GM23338 (cell line): ENCODE measurements around the gene LYSMD3. TPM values are rescaled to one million over a fixed set of nuclear protein-coding genes. Genes with fewer than 3 reads are reported as not detected.

Experiments
- ATAC-seq: fragments of 200-7000 bp; cut with Tn5 transposase; 3 replicates; pipeline ENCODE4 v1.9.1; 2020
- DNase-seq: peaks from one replicate; pipeline ENCODE4 v3.0.0-alpha.2; 2015; ENCODE audit warnings: low spot score
- H2AFZ ChIP-seq: fragments of 200-600 bp; sonication (generic); 2 replicates; pipeline ENCODE4 v1.8.0; 2016; ENCODE audit warnings: antibody characterized with exemption, mild to moderate bottlenecking, moderate library complexity
- H3F3A ChIP-seq: fragments of 200-600 bp; sonication (generic); replicated peaks from 2 replicates; pipeline ENCODE4 v1.8.0; 2017; ENCODE audit warnings: antibody characterized with exemption, mixed run types, low read depth
- H3K27ac ChIP-seq: fragments of 200-600 bp; sonication (generic); 2 replicates; pipeline ENCODE4 v1.6.1; 2016; ENCODE audit warnings: low read depth
- H3K27me3 ChIP-seq: fragments of 200-600 bp; sonication (generic); 2 replicates; pipeline ENCODE4 v1.8.0; 2016; ENCODE audit warnings: mild to moderate bottlenecking, mixed run types, moderate library complexity; ENCODE audit not compliant: insufficient read depth
- H3K36me3 ChIP-seq: fragments of 200-600 bp; sonication (generic); 2 replicates; pipeline ENCODE4 v1.8.0; 2016; ENCODE audit warnings: mild to moderate bottlenecking; ENCODE audit not compliant: insufficient read depth
- H3K4me1 ChIP-seq: fragments of 200-600 bp; sonication (generic); 2 replicates; pipeline ENCODE4 v1.8.0; 2016; ENCODE audit warnings: mild to moderate bottlenecking, moderate library complexity; ENCODE audit not compliant: insufficient read depth
- H3K4me2 ChIP-seq: fragments of 200-600 bp; sonication (generic); 2 replicates; pipeline ENCODE4 v1.7.1; 2017; ENCODE audit warnings: mixed run types
- H3K4me3 ChIP-seq: fragments of 200-600 bp; sonication (generic); 2 replicates; pipeline ENCODE4 v1.6.1; 2016; ENCODE audit warnings: mixed run types
- H3K79me2 ChIP-seq: fragments of 200-600 bp; sonication (generic); replicated peaks from 2 replicates; pipeline ENCODE4 v1.8.0; 2017; ENCODE audit warnings: mild to moderate bottlenecking; ENCODE audit not compliant: insufficient read depth
- H3K9me2 ChIP-seq: fragments of 200-600 bp; sonication (generic); 2 replicates; pipeline ENCODE4 v1.8.0; 2017; ENCODE audit not compliant: insufficient read depth
- H4K20me1 ChIP-seq: fragments of 200-600 bp; sonication (generic); replicated peaks from 2 replicates; pipeline ENCODE4 v1.8.0; 2017; ENCODE audit warnings: mild to moderate bottlenecking; ENCODE audit not compliant: insufficient read depth
- H3K27ac Mint-ChIP-seq: 2 replicates; pipeline ENCODE4 v1.8.0; 2020; ENCODE audit warnings: inconsistent platforms, mild to moderate bottlenecking, moderate library complexity, mixed read lengths
- H3K27me3 Mint-ChIP-seq: 3 replicates; pipeline ENCODE4 v1.8.0; 2022; ENCODE audit warnings: low read depth, mild to moderate bottlenecking, moderate library complexity, mixed read lengths, inconsistent platforms; ENCODE audit not compliant: insufficient read depth, poor library complexity
- H3K36me3 Mint-ChIP-seq: 3 replicates; pipeline ENCODE4 v1.8.0; 2021; ENCODE audit warnings: low read depth, mild to moderate bottlenecking, inconsistent platforms, moderate library complexity, mixed read lengths
- H3K4me1 Mint-ChIP-seq: 3 replicates; pipeline ENCODE4 v1.8.0; 2020; ENCODE audit warnings: mild to moderate bottlenecking, inconsistent platforms, mixed read lengths
- H3K4me3 Mint-ChIP-seq: 3 replicates; pipeline ENCODE4 v1.8.0; 2021; ENCODE audit warnings: moderate library complexity, mild to moderate bottlenecking, inconsistent platforms, mixed read lengths
- H3K9me3 Mint-ChIP-seq: 3 replicates; pipeline ENCODE4 v1.8.0; 2020; ENCODE audit warnings: moderate library complexity, mild to moderate bottlenecking, inconsistent platforms, mixed read lengths
- CREB1 ChIP-seq: fragments of 250-450 bp; sonication (Bioruptor Pico); IDR thresholded peaks from 2 replicates; pipeline ENCODE4 v1.5.0; 2020; ENCODE audit warnings: low read depth, mild to moderate bottlenecking, moderate library complexity
- EZH2 ChIP-seq: fragments of 200-600 bp; sonication (generic); IDR thresholded peaks from one replicate; pipeline ENCODE4 v1.8.0; 2017; ENCODE audit warnings: antibody characterized with exemption, mild to moderate bottlenecking, low read depth; ENCODE audit not compliant: unreplicated experiment
- EZH2phosphoT487 ChIP-seq: fragments of 200-600 bp; sonication (generic); IDR thresholded peaks from one replicate; pipeline ENCODE4 v1.8.1; 2018; ENCODE audit warnings: antibody characterized with exemption; ENCODE audit not compliant: unreplicated experiment
- JUNB ChIP-seq: IDR thresholded peaks from one replicate; pipeline ENCODE4 v1.6.1; 2016; ENCODE audit warnings: antibody characterized with exemption; ENCODE audit not compliant: unreplicated experiment
- NANOG ChIP-seq: IDR thresholded peaks from 2 replicates; pipeline ENCODE4 v1.6.1; 2016; ENCODE audit warnings: antibody characterized with exemption, borderline replicate concordance
- REST ChIP-seq: IDR thresholded peaks from one replicate; pipeline ENCODE4 v1.6.1; 2018; ENCODE audit warnings: antibody characterized with exemption; ENCODE audit not compliant: unreplicated experiment
- STAT1 ChIP-seq: IDR thresholded peaks from one replicate; pipeline ENCODE4 v1.6.1; 2016; ENCODE audit warnings: antibody characterized with exemption; ENCODE audit not compliant: unreplicated experiment
- ZNF331 ChIP-seq: fragments of 250-450 bp; sonication (Bioruptor Pico); IDR thresholded peaks from 2 replicates; pipeline ENCODE4 v1.5.0; 2020; ENCODE audit warnings: low read depth, mild to moderate bottlenecking, moderate library complexity
- ZNF462 ChIP-seq: fragments of 250-450 bp; sonication (Bioruptor Pico); IDR thresholded peaks from 2 replicates; pipeline ENCODE4 v1.5.0; 2020; ENCODE audit warnings: mild to moderate bottlenecking, moderate library complexity
- polyA plus RNA-seq: library from polyadenylated mRNA; unstranded; fragments of >200 nt; fragmentation: Nextera tagmentation; extraction: Ambion mirVana; gene quantifications from 2 replicates; pipeline ENCODE4 v1.2.1, GENCODE V29; 2016
- total RNA-seq: library from RNA; depleted of rRNA; stranded (reverse); fragments of >200 nt; shearing (Covaris generic); gene quantifications from 2 replicates; pipeline ENCODE4 v1.2.3, GENCODE V29; 2014

The LYSMD3 gene
- total and polyA plus RNA-seq, 2 experiments from 2014 or later: 10.7 to 19.6 TPM

- Mint-ChIP-seq H3K36me3 (peaks cover 20% of the 10 kb centered on the region), H3K27ac (peak overlapping the region; percentile 90), H3K27me3 (peaks cover 3% of the 10 kb centered on the region), H3K9me3 (peaks cover 8% of the 10 kb centered on the region; the same call in 2 of the 3 replicates), H3K4me1 (peaks cover 54% of the 10 kb centered on the region), H3K4me3 (peak overlapping the region; percentile 49)
- DNase-seq: peak; percentile 18
- no peaks in the 10 kb centered on the region for H3K9me2 ChIP-seq
- TF ChIP-seq NANOG (no peak), STAT1 (no peak), EZH2 (no peak), ZNF331 (CRISPR knock-in tag) (no peak), ZNF462 (CRISPR knock-in tag) (no peak), JUNB (no peak)
- no peaks in the 10 kb centered on the region for H3K27me3 ChIP-seq
- H3K4me1 ChIP-seq: peaks cover 66% of the 10 kb centered on the region
- H3K4me2 ChIP-seq: peak overlapping the region; percentile 85
- H3F3A ChIP-seq: 0 out of 2 replicates have a peak, but pooled peaks cover 3% of the 10 kb centered on the region
- H3K4me3 ChIP-seq: peak overlapping the region; percentile 80
- no peak for ATAC-seq
- peak overlapping the region; percentile 77; the same call in 1 of the 2 replicates for H3K27ac ChIP-seq
- no peak overlapping the region for H2AFZ ChIP-seq
- peaks cover 6% of the 10 kb centered on the region for H4K20me1 ChIP-seq
- H3K79me2 ChIP-seq: peaks cover 79% of the 10 kb centered on the region
- no peaks in the 10 kb centered on the region for H3K36me3 ChIP-seq
Observed at GRCh38 chr5:90562341-90562740, 33.0 kb upstream of the LYSMD3 start.

- H3K4me3 Mint-ChIP-seq: peak overlapping the region; percentile 49
- Histone ChIP-seq H3F3A (0 out of 2 replicates have a peak, but pooled peaks cover 3% of the 10 kb centered on the region), H3K36me3 (no peaks in the 10 kb centered on the region), H3K4me2 (peak overlapping the region; percentile 85), H3K4me1 (peaks cover 72% of the 10 kb centered on the region), H2AFZ (no peak overlapping the region), H3K4me3 (peak overlapping the region; percentile 80), H3K79me2 (peaks cover 73% of the 10 kb centered on the region), H3K27me3 (no peaks in the 10 kb centered on the region), H4K20me1 (peaks cover 6% of the 10 kb centered on the region), H3K27ac (peak overlapping the region; percentile 77), H3K9me2 (no peaks in the 10 kb centered on the region)
- H3K27me3 Mint-ChIP-seq: peaks cover 3% of the 10 kb centered on the region
- peaks cover 2% of the 10 kb centered on the region; the same call in 1 of the 3 replicates for H3K9me3 Mint-ChIP-seq
- peaks cover 14% of the 10 kb centered on the region for H3K36me3 Mint-ChIP-seq
- ATAC-seq: no peak
- no peak for DNase-seq
- H3K27ac Mint-ChIP-seq: peak overlapping the region; percentile 90
- H3K4me1 Mint-ChIP-seq: peaks cover 59% of the 10 kb centered on the region
- TF ChIP-seq REST (no peak), CREB1 (CRISPR knock-in tag) (no peak), NANOG (no peak), STAT1 (no peak), JUNB (no peak), ZNF331 (CRISPR knock-in tag) (no peak), EZH2phosphoT487 (no peak)
Observed at GRCh38 chr5:90561766-90562165, 32.4 kb upstream of the LYSMD3 start.
